ENCODE measurements around the gene LYZ. TPM values are rescaled to one million over a fixed set of nuclear protein-coding genes. Genes with fewer than 3 reads are reported as not detected.

LYZ gene
- total RNA-seq, 4 donors from 2014 or later: 7.6 to 74.3 (median 32.6) TPM

DNA sequence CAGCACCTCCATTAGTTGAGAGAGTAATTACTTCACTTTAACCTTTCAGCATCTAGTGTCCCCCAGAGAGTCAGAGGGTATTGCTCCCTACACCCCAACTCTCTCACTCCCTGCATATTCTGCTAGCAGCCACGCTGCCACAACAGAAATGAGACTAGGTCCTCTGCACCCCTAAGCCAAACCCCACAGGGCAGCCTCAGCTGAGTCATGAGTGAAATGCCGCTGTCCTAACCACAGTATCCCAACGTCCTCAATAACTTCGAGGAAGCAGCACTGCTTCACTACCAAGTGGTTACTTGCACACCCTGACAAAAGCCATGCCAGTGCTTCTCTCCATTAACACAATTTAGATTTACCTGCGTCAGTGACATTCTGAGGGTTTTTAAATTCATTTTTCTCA, 6.9 kb upstream of the LYZ start:
- Histone ChIP-seq H3K27ac (no peak overlapping the region), H3K4me3 (no peak overlapping the region), H3K27me3 (peaks cover 3% of the 10 kb centered on the region), H3K36me3 (no peaks in the 10 kb centered on the region), H3K9me3 (no peaks in the 10 kb centered on the region), H3K4me1 (no peaks in the 10 kb centered on the region)
- TF ChIP-seq EP300 (IDR thresholded peaks at IDR 0.05) (no peak), POLR2A (IDR thresholded peaks at IDR 0.05) (no peak), POLR2AphosphoS5 (IDR thresholded peaks at IDR 0.05) (no peak)
- TF ChIP-seq, protein P1, sequence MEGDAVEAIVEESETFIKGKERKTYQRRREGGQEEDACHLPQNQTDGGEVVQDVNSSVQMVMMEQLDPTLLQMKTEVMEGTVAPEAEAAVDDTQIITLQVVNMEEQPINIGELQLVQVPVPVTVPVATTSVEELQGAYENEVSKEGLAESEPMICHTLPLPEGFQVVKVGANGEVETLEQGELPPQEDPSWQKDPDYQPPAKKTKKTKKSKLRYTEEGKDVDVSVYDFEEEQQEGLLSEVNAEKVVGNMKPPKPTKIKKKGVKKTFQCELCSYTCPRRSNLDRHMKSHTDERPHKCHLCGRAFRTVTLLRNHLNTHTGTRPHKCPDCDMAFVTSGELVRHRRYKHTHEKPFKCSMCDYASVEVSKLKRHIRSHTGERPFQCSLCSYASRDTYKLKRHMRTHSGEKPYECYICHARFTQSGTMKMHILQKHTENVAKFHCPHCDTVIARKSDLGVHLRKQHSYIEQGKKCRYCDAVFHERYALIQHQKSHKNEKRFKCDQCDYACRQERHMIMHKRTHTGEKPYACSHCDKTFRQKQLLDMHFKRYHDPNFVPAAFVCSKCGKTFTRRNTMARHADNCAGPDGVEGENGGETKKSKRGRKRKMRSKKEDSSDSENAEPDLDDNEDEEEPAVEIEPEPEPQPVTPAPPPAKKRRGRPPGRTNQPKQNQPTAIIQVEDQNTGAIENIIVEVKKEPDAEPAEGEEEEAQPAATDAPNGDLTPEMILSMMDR (IDR thresholded peaks at IDR 0.05): no peak
- 50 to 67% methylated on average over 1 to 4 of the region's 5 CpGs for WGBS, 2 donors (ENCODE audit: low coverage in 1 of 2)
- peak; percentile 53 for ATAC-seq

DNA sequence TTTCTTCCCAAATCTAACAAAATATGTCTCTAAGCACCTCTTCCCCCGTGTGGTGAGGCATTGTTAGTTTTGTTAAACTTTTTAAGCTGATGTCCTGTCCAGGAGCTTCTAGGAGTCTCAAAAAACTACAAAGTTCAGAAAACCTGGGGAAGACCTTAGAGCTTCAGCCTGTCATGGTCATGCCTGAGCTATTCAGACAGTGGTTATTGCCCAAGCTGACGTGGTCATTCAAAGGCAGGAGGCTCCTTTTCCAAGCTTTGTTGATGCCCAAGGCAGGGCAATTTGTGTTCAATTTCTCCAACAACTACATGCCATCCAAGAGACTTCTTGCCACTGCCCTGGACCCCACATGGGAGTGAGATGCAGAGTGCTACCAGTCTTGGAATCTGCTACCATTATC, 5.8 kb upstream of the LYZ start:
- 43 to 47% methylated on average over 1 of the region's 2 CpGs for WGBS, 2 donors (ENCODE audit: low coverage in 1 of 2)
- no peaks in the 10 kb centered on the region for H3K9me3 ChIP-seq
- H3K36me3 ChIP-seq: no peaks in the 10 kb centered on the region
- ATAC-seq: no peak
- H3K27ac ChIP-seq: no peak overlapping the region
- TF ChIP-seq EP300 (IDR thresholded peaks at IDR 0.05) (no peak), POLR2A (IDR thresholded peaks at IDR 0.05) (no peak), POLR2AphosphoS5 (IDR thresholded peaks at IDR 0.05) (no peak)
- TF ChIP-seq, protein P1 (IDR thresholded peaks at IDR 0.05): no peak
- H3K4me3 ChIP-seq: no peak overlapping the region
- H3K4me1 ChIP-seq: no peaks in the 10 kb centered on the region
- peaks cover 5% of the 10 kb centered on the region for H3K27me3 ChIP-seq

DNA sequence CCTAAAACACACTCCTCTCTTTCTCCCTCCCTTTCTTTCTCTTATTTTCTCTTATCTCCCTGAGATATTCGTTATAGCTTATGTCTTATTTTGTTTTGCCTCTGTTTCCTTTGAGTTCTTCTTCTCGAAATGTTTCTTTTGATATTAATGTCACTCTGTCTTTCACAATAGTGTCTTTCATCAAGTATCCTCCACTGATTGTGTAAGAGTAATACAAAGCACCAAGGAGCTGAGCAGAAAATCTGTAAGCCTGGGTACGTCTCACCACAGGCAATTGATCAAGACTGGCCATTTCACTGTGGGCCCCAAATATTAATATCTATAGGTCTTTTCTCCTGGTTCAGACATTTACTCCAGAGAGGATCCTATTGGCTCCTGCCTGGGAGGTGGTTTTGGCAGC, 4.8 kb upstream of the LYZ start:
- H3K36me3 ChIP-seq: no peaks in the 10 kb centered on the region
- H3K27ac ChIP-seq: no peak overlapping the region
- H3K27me3 ChIP-seq: peaks cover 5% of the 10 kb centered on the region
- H3K9me3 ChIP-seq: no peaks in the 10 kb centered on the region
- TF ChIP-seq EP300 (IDR thresholded peaks at IDR 0.05) (no peak), POLR2A (IDR thresholded peaks at IDR 0.05) (no peak), POLR2AphosphoS5 (IDR thresholded peaks at IDR 0.05) (no peak)
- TF ChIP-seq, protein P1 (IDR thresholded peaks at IDR 0.05): no peak
- WGBS, 2 donors (ENCODE audit: low coverage in 1 of 2): 61 to 78% methylated on average over 2 to 3 of the region's 3 CpGs
- H3K4me3 ChIP-seq: no peak overlapping the region
- no peaks in the 10 kb centered on the region for H3K4me1 ChIP-seq
- ATAC-seq: no peak

DNA sequence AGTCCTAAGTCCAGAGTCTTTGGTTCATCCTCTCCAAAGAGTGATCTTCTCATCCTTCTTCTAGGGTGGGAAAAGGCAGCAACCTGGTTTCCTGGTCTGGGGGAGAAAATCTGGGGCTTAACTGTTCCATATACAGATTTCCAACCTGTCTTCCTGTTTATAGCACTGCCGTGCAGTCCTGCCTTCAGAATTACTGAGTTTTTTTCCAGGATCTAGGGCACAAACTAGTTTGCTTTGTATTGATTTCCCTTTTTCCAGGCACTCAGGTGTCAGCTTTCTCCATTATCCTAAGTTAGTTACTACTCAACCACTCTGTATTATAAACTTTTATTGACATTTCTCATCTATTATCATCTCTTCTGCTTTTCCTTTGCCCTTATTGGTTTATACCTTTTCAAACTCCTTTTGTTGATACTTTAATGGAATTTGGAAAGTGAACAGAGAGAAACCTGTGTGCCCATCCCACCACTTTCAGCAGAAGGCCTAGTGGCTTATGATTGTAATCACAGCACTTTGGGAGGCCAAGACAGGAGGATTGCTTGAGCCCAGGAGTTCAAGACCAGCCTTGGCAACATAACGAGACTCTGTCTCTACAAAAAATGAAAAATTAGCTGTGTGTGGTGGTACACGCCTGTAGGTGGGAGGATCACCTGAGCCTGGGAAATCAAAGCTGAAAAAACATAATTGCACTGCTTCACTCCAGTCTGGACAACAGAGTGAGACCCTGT, 4.1 kb upstream of the LYZ start:
- Histone ChIP-seq H3K4me1 (no peaks in the 10 kb centered on the region), H3K36me3 (no peaks in the 10 kb centered on the region), H3K27me3 (peaks cover 5% of the 10 kb centered on the region), H3K4me3 (no peak overlapping the region), H3K27ac (no peak overlapping the region), H3K9me3 (no peaks in the 10 kb centered on the region)
- 10 to 46% methylated on average over 2 to 3 of the region's 3 CpGs for WGBS, 2 donors (ENCODE audit: low coverage in 1 of 2)
- ATAC-seq: no peak
- TF ChIP-seq POLR2AphosphoS5 (IDR thresholded peaks at IDR 0.05) (no peak), POLR2A (IDR thresholded peaks at IDR 0.05) (no peak), EP300 (IDR thresholded peaks at IDR 0.05) (no peak)
- TF ChIP-seq, protein P1 (IDR thresholded peaks at IDR 0.05): no peak

DNA sequence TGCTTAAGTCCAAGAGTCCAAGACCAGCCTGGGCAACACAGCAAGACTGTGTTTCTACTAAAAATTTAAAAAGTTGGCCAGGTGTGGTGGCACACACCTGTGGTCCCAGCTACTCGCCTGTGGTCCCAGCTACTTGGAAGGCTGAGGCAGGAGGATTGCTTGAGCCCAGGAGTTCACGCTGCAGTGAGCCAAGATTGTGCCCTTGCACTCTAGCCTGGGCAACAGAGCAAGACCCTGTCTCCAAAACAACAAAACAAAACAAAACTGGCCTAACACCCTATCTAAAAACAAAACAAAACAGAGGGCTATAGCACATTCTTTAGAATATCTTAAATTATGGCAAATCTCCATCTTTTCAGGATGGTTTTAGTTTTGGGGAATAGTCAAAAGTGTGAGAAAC, 3.1 kb upstream of the LYZ start:
- 100% methylated on average over 1 of the region's 2 CpGs; no CpG with 5 or more reads in 1 of the 2 donors for WGBS, 2 donors (ENCODE audit: low coverage in 1 of 2)
- Histone ChIP-seq H3K27ac (no peak overlapping the region), H3K4me3 (no peak overlapping the region), H3K9me3 (no peaks in the 10 kb centered on the region), H3K4me1 (no peaks in the 10 kb centered on the region), H3K27me3 (peaks cover 5% of the 10 kb centered on the region), H3K36me3 (no peaks in the 10 kb centered on the region)
- ATAC-seq: no peak
- TF ChIP-seq POLR2A (IDR thresholded peaks at IDR 0.05): no peak
- no peak for TF ChIP-seq EP300 (IDR thresholded peaks at IDR 0.05)
